ENCODE data around the gene IRX5. TPM values are rescaled to one million over a fixed set of nuclear protein-coding genes. Genes with fewer than 3 reads are reported as not detected.

IRX5 gene
- total RNA-seq, 2 experiments from 2014 or later: not detected

DNA sequence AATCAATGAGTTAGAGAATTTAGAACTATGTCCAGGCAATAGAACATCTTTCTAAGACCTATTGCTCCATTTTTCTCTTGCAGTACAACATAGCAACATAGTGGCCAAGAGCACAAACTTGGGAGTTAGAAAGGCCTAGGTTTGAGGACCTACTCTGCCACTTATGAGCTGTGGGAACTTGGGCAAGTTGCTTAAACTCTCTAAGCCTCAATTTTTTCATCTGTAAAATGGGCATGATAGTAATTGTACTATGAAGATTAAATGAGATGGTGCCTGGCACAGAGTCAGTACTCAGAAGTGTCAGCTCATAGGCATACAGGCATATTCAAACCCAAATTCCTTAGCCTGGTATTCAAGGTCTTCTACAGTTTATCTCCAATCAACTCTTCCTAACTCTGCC, 25.1 kb downstream of the IRX5 start:
- no peaks in the 10 kb centered on the region for H3K9me3 ChIP-seq (ENCODE audit: control insufficient read depth in 1 of 2, insufficient read depth in 1 of 2, low read length in 2 of 2)
- ATAC-seq (ENCODE audit: poor library complexity) (no peak), DNase-seq (no peak)
- POLR2A ChIA-PET: no interaction called here
- H3K27ac ChIP-seq (ENCODE audit: low read depth in 1 of 2, low read length in 2 of 2): no peak overlapping the region
- Mint-ChIP-seq H3K36me3 (ENCODE audit: low read depth) (no peaks in the 10 kb centered on the region), H3K4me1 (ENCODE audit: low read depth) (no peaks in the 10 kb centered on the region), H3K9me3 (no peaks in the 10 kb centered on the region), H3K27ac (no peak overlapping the region), H3K4me3 (no peak overlapping the region), H3K27me3 (peaks cover 31% of the 10 kb centered on the region)
- H3K4me1 ChIP-seq (ENCODE audit: insufficient read depth, low read length): no peaks in the 10 kb centered on the region
- CTCF ChIA-PET: no interaction called here
- TF ChIP-seq, protein P1, sequence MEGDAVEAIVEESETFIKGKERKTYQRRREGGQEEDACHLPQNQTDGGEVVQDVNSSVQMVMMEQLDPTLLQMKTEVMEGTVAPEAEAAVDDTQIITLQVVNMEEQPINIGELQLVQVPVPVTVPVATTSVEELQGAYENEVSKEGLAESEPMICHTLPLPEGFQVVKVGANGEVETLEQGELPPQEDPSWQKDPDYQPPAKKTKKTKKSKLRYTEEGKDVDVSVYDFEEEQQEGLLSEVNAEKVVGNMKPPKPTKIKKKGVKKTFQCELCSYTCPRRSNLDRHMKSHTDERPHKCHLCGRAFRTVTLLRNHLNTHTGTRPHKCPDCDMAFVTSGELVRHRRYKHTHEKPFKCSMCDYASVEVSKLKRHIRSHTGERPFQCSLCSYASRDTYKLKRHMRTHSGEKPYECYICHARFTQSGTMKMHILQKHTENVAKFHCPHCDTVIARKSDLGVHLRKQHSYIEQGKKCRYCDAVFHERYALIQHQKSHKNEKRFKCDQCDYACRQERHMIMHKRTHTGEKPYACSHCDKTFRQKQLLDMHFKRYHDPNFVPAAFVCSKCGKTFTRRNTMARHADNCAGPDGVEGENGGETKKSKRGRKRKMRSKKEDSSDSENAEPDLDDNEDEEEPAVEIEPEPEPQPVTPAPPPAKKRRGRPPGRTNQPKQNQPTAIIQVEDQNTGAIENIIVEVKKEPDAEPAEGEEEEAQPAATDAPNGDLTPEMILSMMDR (IDR thresholded peaks at IDR 0.05): no peak
- intact Hi-C loops (cut with DNase I, micrococcal nuclease): no loop called here
- H3K27me3 ChIP-seq (ENCODE audit: control insufficient read depth in 1 of 2, insufficient read depth in 2 of 2, low read length in 2 of 2): peaks cover 0 to under 1% of the 10 kb centered on the region in 2 experiments
- H3K4me3 ChIP-seq (ENCODE audit: low read length): no peak overlapping the region
- no peaks in the 10 kb centered on the region for H3K36me3 ChIP-seq (ENCODE audit: insufficient read depth, low read length)

DNA sequence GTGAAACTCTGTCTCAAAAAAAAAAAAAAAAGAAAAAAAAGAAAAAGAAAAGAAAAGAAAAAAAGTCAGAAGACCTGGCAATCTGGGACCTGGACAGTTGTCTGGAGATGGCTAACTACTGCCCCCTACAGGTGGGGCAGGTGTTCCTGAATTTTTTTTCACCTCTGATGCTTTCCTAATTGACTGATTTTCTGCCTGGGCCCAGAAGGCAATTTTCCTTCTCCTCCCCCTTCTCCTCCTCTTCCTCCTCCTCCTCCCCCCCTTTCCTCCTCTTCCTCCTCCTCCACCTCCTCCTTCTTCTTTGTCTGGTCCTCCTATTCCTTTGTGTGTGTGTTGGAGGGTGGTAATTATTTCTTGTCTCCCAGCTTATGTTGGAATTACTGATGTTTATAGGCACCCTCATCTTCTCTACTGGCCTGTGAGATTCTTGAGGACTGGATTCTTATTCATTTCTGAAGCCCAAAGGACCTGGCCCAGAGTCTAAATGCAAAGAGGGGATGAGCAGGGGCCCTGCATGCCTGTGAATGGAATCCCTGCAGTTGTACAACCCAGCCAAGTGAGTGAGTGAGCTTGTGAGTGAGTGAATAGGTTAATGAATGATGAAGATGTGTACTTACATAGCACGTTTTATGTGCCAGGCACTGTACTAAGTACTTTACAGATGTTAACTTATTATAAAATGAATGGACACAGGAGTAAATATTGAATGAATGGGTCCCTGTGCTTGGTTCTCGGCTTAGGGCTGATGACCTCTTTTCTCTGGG, 26.9 kb downstream of the IRX5 start:
- Histone ChIP-seq H3K4me1 (ENCODE audit: insufficient read depth, low read length) (no peaks in the 10 kb centered on the region), H3K4me3 (ENCODE audit: low read length) (no peak overlapping the region), H3K27ac (ENCODE audit: low read depth in 1 of 2, low read length in 2 of 2) (no peak overlapping the region), H3K27me3 (ENCODE audit: control insufficient read depth in 1 of 2, insufficient read depth in 2 of 2, low read length in 2 of 2) (no peaks in the 10 kb centered on the region), H3K9me3 (ENCODE audit: control insufficient read depth in 1 of 2, insufficient read depth in 1 of 2, low read length in 2 of 2) (no peaks in the 10 kb centered on the region), H3K36me3 (ENCODE audit: insufficient read depth, low read length) (no peaks in the 10 kb centered on the region)
- peak in 2 of 14 experiments; percentile 21 to 22 for DNase-seq
- intact Hi-C loops (cut with DNase I, micrococcal nuclease): no loop called here
- Mint-ChIP-seq H3K27me3 (peaks cover 21% of the 10 kb centered on the region), H3K9me3 (no peaks in the 10 kb centered on the region), H3K4me1 (ENCODE audit: low read depth) (no peaks in the 10 kb centered on the region), H3K4me3 (no peak overlapping the region), H3K36me3 (ENCODE audit: low read depth) (no peaks in the 10 kb centered on the region), H3K27ac (no peak overlapping the region)
- POLR2A ChIA-PET: no interaction called here
- CTCF ChIA-PET: no interaction called here
- no peak for ATAC-seq (ENCODE audit: poor library complexity)
- TF ChIP-seq, protein P1 (IDR thresholded peaks at IDR 0.05): no peak

DNA sequence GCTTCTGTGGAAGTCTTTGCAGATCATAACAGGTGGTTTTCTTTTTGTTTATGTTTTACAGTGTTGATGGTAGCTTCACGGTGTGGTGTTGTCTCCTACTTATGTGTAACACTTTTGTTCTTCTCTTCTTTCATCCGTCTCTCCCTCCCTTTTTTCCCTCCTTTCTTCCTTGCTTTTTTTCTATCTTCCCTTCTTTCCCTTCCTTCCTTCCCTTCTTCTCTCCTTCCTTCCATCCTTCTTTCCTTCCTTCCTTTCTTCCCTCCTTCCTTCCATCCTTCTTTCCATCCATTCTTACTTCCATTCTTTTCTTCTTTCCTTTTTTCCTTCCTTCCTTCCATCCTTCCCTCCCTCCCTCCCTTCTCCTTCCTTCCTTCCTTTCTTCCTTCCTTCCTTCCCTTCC, 31.4 kb downstream of the IRX5 start:
- H3K9me3 ChIP-seq (ENCODE audit: control insufficient read depth in 1 of 2, insufficient read depth in 1 of 2, low read length in 2 of 2): no peaks in the 10 kb centered on the region
- H3K27me3 ChIP-seq (ENCODE audit: control insufficient read depth in 1 of 2, insufficient read depth in 2 of 2, low read length in 2 of 2): no peaks in the 10 kb centered on the region
- no peaks in the 10 kb centered on the region for H3K4me1 ChIP-seq (ENCODE audit: insufficient read depth, low read length)
- peaks cover 17% of the 10 kb centered on the region for H3K27me3 Mint-ChIP-seq
- H3K9me3 Mint-ChIP-seq: no peaks in the 10 kb centered on the region
- POLR2A ChIA-PET: no interaction called here
- no peaks in the 10 kb centered on the region for H3K36me3 Mint-ChIP-seq (ENCODE audit: low read depth)
- H3K27ac ChIP-seq (ENCODE audit: low read depth in 1 of 2, low read length in 2 of 2): no peak overlapping the region
- no peaks in the 10 kb centered on the region for H3K4me1 Mint-ChIP-seq (ENCODE audit: low read depth)
- intact Hi-C loops (cut with DNase I, micrococcal nuclease): no loop called here
- no peak for ATAC-seq (ENCODE audit: poor library complexity)
- H3K4me3 Mint-ChIP-seq: no peak overlapping the region
- no peaks in the 10 kb centered on the region for H3K36me3 ChIP-seq (ENCODE audit: insufficient read depth, low read length)
- no peak for DNase-seq
- CTCF ChIA-PET: no interaction called here
- H3K27ac Mint-ChIP-seq: no peak overlapping the region
- TF ChIP-seq, protein P1 (IDR thresholded peaks at IDR 0.05): no peak
- H3K4me3 ChIP-seq (ENCODE audit: low read length): no peak overlapping the region

Measured in CD4-positive, alpha-beta T cell (primary cell).